Measurements from ENCODE around the gene ZNF330.
"Not testable (repeated sequence)": the region's sequence is repeated elsewhere in the genome, so short reads cannot be mapped to it uniquely, and the experiment has no call there.

ZNF330 gene

DNA sequence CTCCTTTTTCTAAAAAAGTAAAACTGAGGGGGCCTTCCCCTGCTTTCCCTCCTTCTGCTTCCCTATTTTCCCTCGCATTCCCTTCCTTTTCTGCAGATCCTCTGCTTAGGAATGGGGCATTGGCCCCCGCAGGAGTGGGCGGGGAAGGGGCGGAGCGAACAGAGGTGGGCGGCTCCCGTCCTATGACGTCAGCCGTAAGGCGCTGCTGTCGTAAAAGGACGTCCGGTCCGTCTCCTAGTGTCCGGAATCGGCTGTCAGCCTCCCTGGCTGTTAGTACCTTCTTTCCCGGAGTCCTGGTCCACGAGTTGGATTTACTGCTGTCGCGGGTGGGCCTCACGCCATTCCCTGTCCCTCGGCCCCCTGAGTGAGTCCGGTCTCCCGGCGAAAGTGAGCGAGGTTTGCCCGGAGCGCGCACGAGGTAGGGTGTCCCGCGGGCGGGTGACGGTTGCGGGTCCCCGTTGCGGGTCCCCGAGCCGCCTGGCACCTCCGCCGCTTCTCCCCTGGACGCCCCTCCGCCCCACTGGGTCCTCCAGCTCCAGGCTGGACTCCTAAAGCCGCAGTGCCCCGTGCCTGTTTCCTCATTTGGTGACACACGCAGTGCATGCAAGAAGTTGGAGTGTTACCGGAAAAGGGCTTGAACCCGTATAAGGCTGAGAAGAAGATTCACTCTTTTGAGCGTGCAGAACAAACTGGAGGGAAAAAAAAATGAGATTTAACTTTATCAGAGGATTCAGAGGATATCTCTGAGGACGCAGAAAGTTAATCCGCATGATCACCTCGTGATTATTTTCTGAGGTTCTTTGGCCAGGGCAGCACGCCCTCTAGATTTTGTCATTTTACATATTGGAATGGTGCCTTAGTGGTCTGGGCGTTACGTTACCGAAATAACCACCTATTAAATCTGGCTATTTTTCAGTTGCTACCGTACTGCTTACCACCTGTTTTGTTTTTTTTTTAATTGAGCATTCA lies at the start of gene ZNF330:
Gene ZNF330, plus strand, starts transcription at position 205 of the 969 bp plus-strand sequence. CDS start 1,477 bp downstream, outside the sequence.
- peak; percentile 90 for DNase-seq

GRCh38 chr4:141174457-141174856 lies 46.2 kb upstream of the ZNF330 start:
- DNase-seq: no peak

DNA sequence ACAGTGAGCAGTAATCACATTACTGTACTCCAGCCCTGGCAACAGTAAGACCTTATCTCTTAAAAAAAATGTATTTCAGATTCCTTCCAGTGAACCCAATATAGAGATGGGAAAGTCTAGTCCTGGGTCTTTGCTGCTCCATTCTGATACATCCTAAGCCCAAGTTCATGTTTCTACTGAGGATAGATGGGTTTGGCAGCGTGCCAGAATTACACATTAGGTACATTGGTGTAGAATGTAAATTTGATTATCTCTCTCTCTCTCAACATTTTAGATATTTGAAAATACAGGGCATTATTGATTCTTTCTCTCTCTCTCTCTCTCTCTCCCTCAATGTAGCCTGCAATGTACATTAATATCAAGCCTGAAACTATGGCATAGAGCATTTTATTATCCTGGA lies 43.5 kb upstream of the ZNF330 start:
- no peak for DNase-seq

DNA sequence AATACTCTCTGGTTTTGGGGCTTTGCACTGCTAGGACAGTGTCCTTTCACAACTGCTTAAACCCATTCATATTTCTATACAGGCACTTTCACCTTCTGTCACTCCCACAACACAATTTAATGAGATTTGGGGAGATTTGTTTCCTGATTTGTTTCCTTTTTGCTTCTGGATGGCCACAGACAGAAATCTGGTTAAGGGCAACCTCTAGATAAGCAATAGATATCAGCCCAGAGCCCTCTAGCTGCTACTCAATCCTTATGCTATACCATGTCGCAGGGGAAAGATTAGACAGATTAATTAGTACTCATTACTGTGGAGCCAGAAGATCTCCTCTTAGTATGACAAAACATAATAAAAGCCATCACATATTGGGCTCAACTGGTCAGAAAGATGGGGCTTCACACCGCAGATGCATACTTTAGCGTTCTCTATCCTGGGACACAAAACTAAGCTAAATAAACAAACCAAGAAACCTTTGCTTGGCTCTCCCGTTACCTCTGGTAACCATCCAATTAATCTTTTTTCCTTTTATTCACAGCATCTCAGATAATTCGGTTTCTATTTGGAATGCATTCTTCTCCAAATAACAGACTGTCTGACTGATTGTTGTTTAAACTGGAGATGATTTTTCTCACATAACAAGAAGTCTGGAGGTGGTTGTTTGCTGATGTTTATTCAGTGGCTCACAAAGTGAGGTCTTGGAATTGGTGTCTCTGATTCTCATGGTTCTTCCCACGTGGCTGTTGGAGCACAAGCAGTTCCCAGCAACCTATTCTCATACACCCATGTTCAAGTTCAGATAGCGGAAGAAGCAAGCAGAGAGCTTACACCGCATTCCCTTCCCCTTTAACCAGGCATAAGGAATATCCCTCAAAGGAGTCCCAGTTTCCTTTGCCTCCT lies 41.0 kb upstream of the ZNF330 start:
- DNase-seq: no peak

DNA sequence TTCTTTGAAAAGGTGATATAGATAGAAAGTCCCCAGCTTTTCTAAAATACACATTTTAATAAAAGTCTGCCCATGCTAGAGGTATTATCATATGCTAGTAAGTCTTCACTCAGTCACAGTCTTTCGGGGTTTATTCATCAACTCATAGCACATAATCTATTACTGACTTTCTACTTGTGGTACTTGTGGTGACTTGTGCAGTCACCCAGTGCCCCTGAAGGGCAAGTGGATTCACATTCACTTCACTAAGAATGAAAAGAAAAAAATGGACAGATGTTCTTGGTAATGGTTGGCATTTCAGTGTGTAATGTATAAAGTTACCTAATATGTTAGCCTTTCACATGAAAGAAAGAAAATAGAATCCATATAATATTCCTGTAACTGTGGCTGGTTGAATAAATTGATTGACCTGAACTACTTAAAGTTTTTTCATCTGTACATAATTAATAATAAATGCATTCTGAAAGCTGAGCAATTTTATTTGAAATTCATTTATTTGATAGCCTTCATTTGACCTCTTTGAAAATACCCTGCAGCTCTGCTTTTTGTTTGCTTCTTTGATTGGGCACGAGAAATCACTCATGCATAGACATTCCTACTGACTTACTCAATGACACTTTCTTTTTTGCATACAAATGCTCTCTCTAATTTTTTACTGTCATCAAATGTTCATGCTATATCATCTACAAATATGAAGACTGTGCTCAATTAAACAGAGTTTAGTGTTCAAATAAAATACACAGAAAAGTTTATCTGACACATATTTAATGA lies 39.5 kb upstream of the ZNF330 start:
- DNase-seq: no peak

- not testable (repeated sequence) for DNase-seq
Measured at GRCh38 chr4:141183491-141183890, 37.2 kb upstream of the ZNF330 start.

- no peak for DNase-seq
Measured at GRCh38 chr4:141192564-141192963, 28.1 kb upstream of the ZNF330 start.

DNA sequence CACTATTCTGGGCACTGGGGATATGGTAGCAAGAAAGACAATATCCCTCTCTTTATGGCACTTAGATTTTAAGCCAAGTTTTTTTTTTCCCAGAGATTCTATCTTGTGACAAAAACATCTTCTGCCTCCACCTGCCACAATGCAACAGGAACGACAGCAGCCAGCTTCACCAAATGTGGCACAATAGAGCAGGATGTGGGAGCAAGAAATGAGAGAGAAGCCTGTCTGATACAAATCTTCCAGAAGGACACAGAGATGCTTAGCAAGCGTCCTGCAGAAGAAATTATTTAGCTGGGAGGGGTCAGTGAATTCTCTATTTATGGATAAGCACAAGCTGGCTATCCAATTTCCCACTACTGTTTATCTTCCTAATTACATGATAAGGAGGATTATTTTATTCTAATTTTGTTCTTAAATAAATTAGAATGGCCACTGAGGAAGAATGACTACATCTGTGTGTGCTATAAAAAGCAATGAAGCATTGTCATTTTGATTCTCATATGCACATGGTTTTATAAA lies 27.1 kb upstream of the ZNF330 start:
- DNase-seq: no peak

DNA sequence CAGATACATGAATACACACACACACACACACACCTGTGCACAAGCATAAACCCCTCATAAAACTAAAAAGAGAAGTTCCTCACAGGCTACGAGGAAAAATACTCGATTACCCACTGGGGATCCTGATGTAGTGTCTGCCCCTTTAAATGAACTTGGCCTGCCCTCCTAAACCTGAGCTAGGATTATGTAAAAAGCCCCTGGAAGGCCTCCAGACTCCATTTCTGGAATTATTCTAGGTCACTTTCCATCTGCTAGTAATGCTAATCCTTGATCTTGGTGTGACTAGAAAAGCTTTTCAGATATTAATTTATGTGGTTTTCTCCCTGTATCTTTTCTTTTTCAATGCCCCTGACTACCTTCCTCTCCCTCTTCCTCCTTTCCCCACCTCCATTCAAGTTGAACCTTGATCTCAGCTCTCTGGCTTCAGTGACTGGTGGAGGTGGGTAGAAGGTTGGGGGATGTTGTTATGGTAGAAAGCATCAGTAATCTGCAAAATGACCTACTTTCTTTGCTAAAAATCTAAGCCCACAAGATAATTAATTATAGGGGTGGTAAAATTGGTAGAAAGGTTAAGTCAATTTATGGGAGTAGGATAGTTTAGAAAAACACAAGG lies 25.5 kb upstream of the ZNF330 start:
- no peak for DNase-seq

GRCh38 chr4:141196227-141196933 lies 24.3 kb upstream of the ZNF330 start:
- no peak for DNase-seq

DNA sequence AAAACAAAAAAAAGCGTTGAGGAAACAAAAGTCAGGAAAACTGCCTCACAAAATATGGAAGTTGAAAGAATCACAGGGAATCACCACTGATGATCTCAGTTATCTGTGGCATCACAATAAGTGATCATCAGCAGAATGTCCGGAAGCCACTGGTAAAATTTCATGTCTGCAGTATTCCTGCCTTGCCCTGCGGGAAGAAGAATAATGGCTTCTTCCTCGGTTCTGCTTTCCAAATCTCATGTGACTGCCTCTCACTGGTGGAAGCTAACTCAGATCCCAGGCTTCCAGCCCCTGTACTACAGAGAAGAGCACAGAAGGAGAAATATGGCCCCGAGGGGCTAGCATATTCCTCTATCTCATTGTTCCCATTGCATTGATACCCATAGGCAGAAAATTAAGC lies 12.7 kb upstream of the ZNF330 start:
- DNase-seq: no peak

- no peak for DNase-seq
Measured at GRCh38 chr4:141210168-141210567, 10.5 kb upstream of the ZNF330 start.

DNA sequence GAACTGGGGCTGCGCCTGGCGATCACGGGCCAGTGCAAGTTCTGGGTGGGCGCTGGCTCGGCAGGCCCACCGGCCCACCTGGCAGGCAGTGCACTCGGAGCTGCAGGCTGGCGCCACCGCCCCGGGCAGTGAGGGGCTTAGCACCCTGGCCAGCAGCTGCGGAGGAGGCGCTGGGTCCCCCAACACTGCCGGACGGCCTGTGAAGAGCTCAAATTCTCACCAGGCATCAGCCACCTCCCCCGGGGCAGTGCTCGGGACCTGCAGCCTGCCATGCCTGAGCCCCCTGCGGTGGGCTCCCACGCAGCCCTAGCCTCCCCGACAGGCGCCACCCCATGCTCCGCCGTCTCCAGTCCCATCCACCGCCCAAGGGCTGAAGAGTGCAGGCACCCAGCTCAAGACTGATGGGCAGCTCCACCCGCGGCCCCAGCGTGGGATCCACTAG lies 7.1 kb upstream of the ZNF330 start:
- DNase-seq: no peak

GRCh38 chr4:141215030-141215429 lies 5.7 kb upstream of the ZNF330 start:
- DNase-seq: no peak

DNA sequence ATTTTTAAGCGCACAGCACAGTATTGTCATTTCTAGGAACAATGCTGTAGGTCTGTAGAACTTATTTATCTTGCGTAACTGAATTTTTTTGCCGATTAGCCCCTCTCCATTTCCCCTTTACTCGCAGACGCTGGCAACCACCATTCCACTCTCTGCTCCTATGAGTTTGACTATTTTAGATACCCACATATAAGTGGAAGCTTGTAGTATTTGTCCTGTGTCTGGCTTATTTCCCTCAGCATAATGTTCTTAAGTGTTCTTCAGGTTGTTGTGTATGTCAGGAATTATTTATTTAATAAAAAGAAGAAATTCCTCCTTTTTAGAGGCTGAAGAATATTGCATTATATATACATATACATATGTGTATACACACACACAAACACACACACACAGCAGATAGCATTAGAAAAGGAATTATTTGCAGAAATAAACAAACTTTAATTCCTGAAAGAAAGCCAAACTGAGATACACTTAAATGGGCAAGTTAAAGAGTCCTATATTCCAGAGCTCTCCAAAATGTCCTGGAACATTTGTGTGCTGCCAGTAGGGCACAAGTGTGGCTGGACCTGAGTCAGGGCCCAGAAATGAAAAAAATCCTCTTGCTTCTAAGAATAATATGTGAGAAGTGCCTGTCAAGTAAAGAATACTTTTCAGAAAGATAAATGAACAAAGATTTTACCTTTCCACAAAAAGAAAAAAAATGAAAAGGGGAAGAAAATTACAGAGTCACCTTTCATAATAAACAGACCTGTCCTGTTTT lies 4.5 kb upstream of the ZNF330 start:
- DNase-seq: no peak

DNA sequence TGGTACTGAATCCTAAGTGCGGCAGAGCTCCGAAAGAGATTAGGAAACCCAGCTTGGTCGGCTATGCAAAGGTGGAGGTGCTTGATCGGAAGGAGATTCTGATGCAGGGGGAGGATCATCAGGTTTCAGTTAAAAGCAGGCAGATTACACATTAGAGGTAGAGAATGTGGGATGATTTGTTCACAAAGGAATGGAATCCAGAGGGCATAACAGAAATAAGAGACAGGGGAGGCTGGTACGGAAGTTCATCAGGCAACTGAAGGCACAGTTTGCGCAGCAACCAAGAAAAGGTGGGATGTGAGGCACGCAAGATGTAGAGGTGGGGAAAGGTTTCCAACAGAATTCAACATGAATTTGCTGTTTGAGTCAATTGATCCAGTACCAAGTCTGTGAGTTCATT lies 424 bp upstream of the ZNF330 start:
- DNase-seq: no peak

DNA sequence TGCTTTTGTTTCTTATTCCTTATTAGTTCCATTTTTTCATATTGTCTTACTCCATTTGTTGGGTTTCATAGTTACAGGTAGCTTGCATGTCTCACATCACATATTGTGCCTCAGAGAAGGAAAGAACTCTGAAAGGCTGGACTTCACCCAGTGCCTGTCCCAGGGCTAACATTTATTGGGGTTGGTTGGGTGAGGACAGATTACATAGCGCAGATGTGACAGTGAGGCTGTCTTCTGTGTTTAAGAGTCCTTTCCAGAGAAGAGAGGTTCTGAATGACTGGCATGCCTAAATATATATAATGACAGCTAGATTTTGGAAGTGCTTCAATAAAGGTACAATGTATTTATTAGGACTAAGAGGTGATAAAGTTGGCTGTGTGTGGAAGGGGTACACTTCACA lies 2.7 kb downstream of the ZNF330 start:
- no peak for DNase-seq

DNA sequence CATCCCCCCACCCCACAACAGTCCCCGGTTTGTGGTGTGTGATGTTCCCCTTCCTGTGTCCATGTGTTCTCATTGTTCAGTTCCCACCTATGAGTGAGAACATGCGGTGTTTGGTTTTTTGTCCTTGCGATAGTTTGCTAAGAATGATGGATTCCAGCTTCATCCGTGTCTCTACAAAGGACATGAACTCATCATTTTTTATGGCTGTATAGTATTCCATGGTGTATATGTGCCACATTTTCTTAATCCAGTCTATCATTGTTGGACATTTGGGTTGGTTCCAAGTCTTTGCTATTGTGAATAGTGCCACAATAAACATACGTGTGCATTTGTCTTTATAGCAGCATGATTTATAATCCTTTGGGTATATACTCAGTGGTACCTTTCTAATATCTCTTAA lies 6.6 kb downstream of the ZNF330 start:
- not testable (repeated sequence) for DNase-seq

GRCh38 chr4:141229408-141230101 lies 8.9 kb downstream of the ZNF330 start:
- no peak for DNase-seq

DNA sequence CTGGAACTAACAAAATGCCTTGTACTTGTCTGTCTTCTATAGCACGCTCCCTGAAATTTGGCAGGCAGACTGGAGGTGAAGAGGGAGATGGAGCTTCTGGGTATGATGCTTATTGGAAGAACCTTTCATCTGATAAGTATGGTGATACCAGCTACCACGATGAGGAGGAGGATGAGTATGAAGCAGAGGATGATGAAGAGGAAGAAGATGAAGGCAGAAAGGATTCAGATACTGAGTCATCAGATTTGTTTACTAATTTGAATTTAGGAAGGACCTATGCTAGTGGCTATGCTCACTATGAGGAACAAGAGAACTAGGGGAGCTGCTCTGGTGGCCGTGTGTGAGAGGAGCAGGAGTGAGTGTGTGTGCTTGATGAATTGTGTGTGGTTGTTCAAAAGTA lies 13.0 kb downstream of the ZNF330 start:
- DNase-seq: no peak
